ENCODE data around the gene TNN.

Gene TNN

DNA sequence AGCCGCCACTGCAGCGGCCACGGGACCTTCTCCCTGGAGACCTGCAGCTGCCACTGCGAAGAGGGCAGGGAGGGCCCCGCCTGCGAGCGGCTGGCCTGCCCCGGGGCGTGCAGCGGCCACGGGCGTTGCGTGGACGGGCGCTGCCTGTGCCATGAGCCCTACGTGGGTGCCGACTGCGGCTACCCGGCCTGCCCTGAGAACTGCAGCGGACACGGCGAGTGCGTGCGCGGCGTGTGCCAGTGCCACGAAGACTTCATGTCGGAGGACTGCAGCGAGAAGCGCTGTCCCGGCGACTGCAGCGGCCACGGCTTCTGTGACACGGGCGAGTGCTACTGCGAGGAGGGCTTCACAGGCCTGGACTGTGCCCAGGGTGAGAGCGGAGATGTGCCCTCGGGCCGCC is 11.7 kb downstream of the TNN start:
- no peak overlapping the region for H4K8ac ChIP-seq (ENCODE audit: low read length)
- no peak overlapping the region for H3K4me3 ChIP-seq (ENCODE audit: insufficient read depth in 1 of 2, low read depth in 1 of 2, low read length in 2 of 2)
- H3K4me2 ChIP-seq (ENCODE audit: low read length, poor library complexity, severe bottlenecking): no peak overlapping the region
- no peak overlapping the region for H3K27ac ChIP-seq (ENCODE audit: low read length, poor library complexity, severe bottlenecking)
- no peaks in the 10 kb centered on the region for H3K36me3 ChIP-seq (ENCODE audit: control insufficient read depth in 1 of 2, insufficient read depth in 2 of 2, low read depth in 1 of 2, low read length in 2 of 2)
- DNase-seq: no peak
- H4K91ac ChIP-seq (ENCODE audit: low read length): no peak overlapping the region
- H2BK5ac ChIP-seq (ENCODE audit: low read depth, low read length, poor library complexity, severe bottlenecking): no peak overlapping the region
- no peak overlapping the region for H3K9ac ChIP-seq (ENCODE audit: low read length)
- no peak overlapping the region for H3K23ac ChIP-seq (ENCODE audit: low read length in 2 of 2)
- H2BK12ac ChIP-seq (ENCODE audit: low read length in 2 of 2): no peak overlapping the region
- 94% methylated on average over 40 of the region's 40 CpGs for WGBS
- no peak overlapping the region for H2BK120ac ChIP-seq (ENCODE audit: low read depth, low read length)
- no peak overlapping the region for H2AFZ ChIP-seq (ENCODE audit: low read depth, low read length)
- H3K14ac ChIP-seq (ENCODE audit: low read length in 2 of 2): no peak overlapping the region
- no peaks in the 10 kb centered on the region for H3K9me3 ChIP-seq (ENCODE audit: control insufficient read depth, low read length)
- no peak overlapping the region for H2BK15ac ChIP-seq (ENCODE audit: low read depth, poor library complexity, severe bottlenecking)
- peaks cover 4 to 23% of the 10 kb centered on the region in 2 experiments for H3K27me3 ChIP-seq (ENCODE audit: control insufficient read depth in 1 of 2, insufficient read depth in 1 of 2, low read length in 2 of 2)
- H3K18ac ChIP-seq (ENCODE audit: low read depth in 1 of 2, low read length in 2 of 2): no peak overlapping the region
- no peaks in the 10 kb centered on the region for H3K4me1 ChIP-seq (ENCODE audit: control insufficient read depth, insufficient read depth, low read depth, low read length)
- H3K4ac ChIP-seq (ENCODE audit: low read depth in 1 of 2, low read length in 2 of 2): no peak overlapping the region
- no peak overlapping the region for H2AK5ac ChIP-seq (ENCODE audit: low read length, severe bottlenecking)
- no peaks in the 10 kb centered on the region for H3K79me1 ChIP-seq (replicated peaks; ENCODE audit: low read length, poor library complexity, severe bottlenecking)

DNA sequence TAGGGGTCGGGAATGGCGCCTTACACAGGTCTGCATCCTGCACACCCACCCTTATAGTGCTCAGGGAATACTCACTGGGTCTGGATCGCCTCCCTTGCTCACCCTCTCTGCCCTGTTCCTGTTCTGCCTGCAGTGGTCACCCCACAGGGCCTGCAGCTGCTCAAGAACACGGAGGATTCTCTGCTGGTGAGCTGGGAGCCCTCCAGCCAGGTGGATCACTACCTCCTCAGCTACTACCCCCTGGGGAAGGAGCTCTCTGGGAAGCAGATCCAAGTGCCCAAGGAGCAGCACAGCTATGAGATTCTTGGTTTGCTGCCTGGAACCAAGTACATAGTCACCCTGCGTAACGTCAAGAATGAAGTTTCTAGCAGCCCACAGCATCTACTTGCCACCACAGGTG is 12.4 kb downstream of the TNN start:
- no peak overlapping the region for H3K14ac ChIP-seq (ENCODE audit: low read length in 2 of 2)
- H4K8ac ChIP-seq (ENCODE audit: low read length): no peak overlapping the region
- H3K18ac ChIP-seq (ENCODE audit: low read depth in 1 of 2, low read length in 2 of 2): no peak overlapping the region
- H2BK5ac ChIP-seq (ENCODE audit: low read depth, low read length, poor library complexity, severe bottlenecking): no peak overlapping the region
- no peak overlapping the region for H4K91ac ChIP-seq (ENCODE audit: low read length)
- no peak overlapping the region for H3K4me3 ChIP-seq (ENCODE audit: insufficient read depth in 1 of 2, low read depth in 1 of 2, low read length in 2 of 2)
- H3K27ac ChIP-seq (ENCODE audit: low read length, poor library complexity, severe bottlenecking): no peak overlapping the region
- H2AK5ac ChIP-seq (ENCODE audit: low read length, severe bottlenecking): no peak overlapping the region
- H2BK15ac ChIP-seq (ENCODE audit: low read depth, poor library complexity, severe bottlenecking): no peak overlapping the region
- no peak overlapping the region for H2AFZ ChIP-seq (ENCODE audit: low read depth, low read length)
- peaks cover 4 to 19% of the 10 kb centered on the region in 2 experiments for H3K27me3 ChIP-seq (ENCODE audit: control insufficient read depth in 1 of 2, insufficient read depth in 1 of 2, low read length in 2 of 2)
- no peaks in the 10 kb centered on the region for H3K9me3 ChIP-seq (ENCODE audit: control insufficient read depth, low read length)
- H3K4ac ChIP-seq (ENCODE audit: low read depth in 1 of 2, low read length in 2 of 2): no peak overlapping the region
- H3K4me1 ChIP-seq (ENCODE audit: control insufficient read depth, insufficient read depth, low read depth, low read length): no peaks in the 10 kb centered on the region
- no peak overlapping the region for H2BK12ac ChIP-seq (ENCODE audit: low read length in 2 of 2)
- WGBS: 67% methylated on average over 6 of the region's 6 CpGs
- no peaks in the 10 kb centered on the region for H3K79me1 ChIP-seq (replicated peaks; ENCODE audit: low read length, poor library complexity, severe bottlenecking)
- no peak overlapping the region for H3K4me2 ChIP-seq (ENCODE audit: low read length, poor library complexity, severe bottlenecking)
- DNase-seq: no peak
- H3K9ac ChIP-seq (ENCODE audit: low read length): no peak overlapping the region
- no peaks in the 10 kb centered on the region for H3K36me3 ChIP-seq (ENCODE audit: control insufficient read depth in 1 of 2, insufficient read depth in 2 of 2, low read depth in 1 of 2, low read length in 2 of 2)
- H2BK120ac ChIP-seq (ENCODE audit: low read depth, low read length): no peak overlapping the region
- H3K23ac ChIP-seq (ENCODE audit: low read length in 2 of 2): no peak overlapping the region

DNA sequence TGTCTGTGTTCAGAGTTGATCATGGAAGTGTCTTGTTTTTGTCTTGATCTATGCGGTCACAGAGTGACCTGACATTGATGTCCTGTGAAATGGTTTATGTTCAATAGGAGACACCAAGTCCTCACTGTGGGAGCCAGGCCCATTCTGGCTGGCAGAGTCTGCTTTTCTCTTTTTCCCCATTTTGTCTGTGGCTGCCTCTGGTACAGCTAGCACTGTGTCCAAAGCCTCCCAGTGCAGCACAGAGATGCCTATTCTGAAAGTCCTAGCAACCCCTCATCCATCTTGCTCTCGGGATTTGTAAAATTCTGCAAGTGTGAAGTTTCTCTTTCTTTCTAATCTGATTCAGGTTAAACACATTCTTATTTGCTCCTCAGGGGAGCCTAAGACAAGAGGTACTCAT is 14.3 kb downstream of the TNN start:
- H3K4me1 ChIP-seq (ENCODE audit: control insufficient read depth, insufficient read depth, low read depth, low read length): no peaks in the 10 kb centered on the region
- H3K9me3 ChIP-seq (ENCODE audit: control insufficient read depth, low read length): no peaks in the 10 kb centered on the region
- no peak overlapping the region for H2AK5ac ChIP-seq (ENCODE audit: low read length, severe bottlenecking)
- H3K4ac ChIP-seq (ENCODE audit: low read depth in 1 of 2, low read length in 2 of 2): no peak overlapping the region
- H3K23ac ChIP-seq (ENCODE audit: low read length in 2 of 2): no peak overlapping the region
- H3K27me3 ChIP-seq (ENCODE audit: control insufficient read depth in 1 of 2, insufficient read depth in 1 of 2, low read length in 2 of 2): peaks cover 4 to 19% of the 10 kb centered on the region in 2 experiments
- H2AFZ ChIP-seq (ENCODE audit: low read depth, low read length): no peak overlapping the region
- H3K4me2 ChIP-seq (ENCODE audit: low read length, poor library complexity, severe bottlenecking): no peak overlapping the region
- no peak for DNase-seq
- H3K18ac ChIP-seq (ENCODE audit: low read depth in 1 of 2, low read length in 2 of 2): no peak overlapping the region
- no peak overlapping the region for H3K14ac ChIP-seq (ENCODE audit: low read length in 2 of 2)
- H2BK12ac ChIP-seq (ENCODE audit: low read length in 2 of 2): no peak overlapping the region
- no peak overlapping the region for H3K27ac ChIP-seq (ENCODE audit: low read length, poor library complexity, severe bottlenecking)
- no peak overlapping the region for H4K8ac ChIP-seq (ENCODE audit: low read length)
- H2BK5ac ChIP-seq (ENCODE audit: low read depth, low read length, poor library complexity, severe bottlenecking): no peak overlapping the region
- H3K9ac ChIP-seq (ENCODE audit: low read length): no peak overlapping the region
- 93% methylated on average over 2 of the region's 2 CpGs for WGBS
- H3K79me1 ChIP-seq (replicated peaks; ENCODE audit: low read length, poor library complexity, severe bottlenecking): no peaks in the 10 kb centered on the region
- no peak overlapping the region for H2BK120ac ChIP-seq (ENCODE audit: low read depth, low read length)
- H2BK15ac ChIP-seq (ENCODE audit: low read depth, poor library complexity, severe bottlenecking): no peak overlapping the region
- H3K36me3 ChIP-seq (ENCODE audit: control insufficient read depth in 1 of 2, insufficient read depth in 2 of 2, low read depth in 1 of 2, low read length in 2 of 2): no peaks in the 10 kb centered on the region
- H3K4me3 ChIP-seq (ENCODE audit: insufficient read depth in 1 of 2, low read depth in 1 of 2, low read length in 2 of 2): no peak overlapping the region
- H4K91ac ChIP-seq (ENCODE audit: low read length): no peak overlapping the region

DNA sequence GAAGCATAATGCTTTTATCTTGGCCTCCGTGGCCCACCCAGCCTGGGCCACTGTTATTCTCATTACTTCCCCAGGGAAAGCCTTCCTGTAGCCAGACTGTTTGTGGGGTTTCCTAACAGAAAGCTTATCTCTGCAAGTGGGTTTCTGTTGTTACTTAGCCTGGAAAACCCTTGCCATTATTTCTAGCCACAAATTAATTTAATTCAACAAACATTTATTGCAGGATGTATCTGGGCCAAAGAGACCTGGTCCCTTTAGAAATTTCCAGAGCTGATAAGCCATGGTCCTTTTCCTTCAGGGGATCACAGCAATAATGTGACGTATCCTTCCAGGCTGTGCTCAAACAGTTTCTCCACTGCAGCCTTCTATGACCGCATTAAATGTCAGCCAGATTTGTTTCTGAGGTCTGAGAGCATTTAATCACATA is 20.9 kb downstream of the TNN start:
- Histone ChIP-seq H3K9me3 (ENCODE audit: control insufficient read depth, low read length) (no peaks in the 10 kb centered on the region), H2AK5ac (ENCODE audit: low read length, severe bottlenecking) (no peak overlapping the region), H3K27me3 (ENCODE audit: control insufficient read depth in 1 of 2, insufficient read depth in 1 of 2, low read length in 2 of 2) (no peaks in the 10 kb centered on the region), H4K8ac (ENCODE audit: low read length) (no peak overlapping the region), H4K91ac (ENCODE audit: low read length) (no peak overlapping the region), H2BK12ac (ENCODE audit: low read length in 2 of 2) (no peak overlapping the region), H3K4me1 (ENCODE audit: control insufficient read depth, insufficient read depth, low read depth, low read length) (no peaks in the 10 kb centered on the region), H3K9ac (ENCODE audit: low read length) (no peak overlapping the region), H3K14ac (ENCODE audit: low read length in 2 of 2) (no peak overlapping the region), H3K18ac (ENCODE audit: low read depth in 1 of 2, low read length in 2 of 2) (no peak overlapping the region), H2BK5ac (ENCODE audit: low read depth, low read length, poor library complexity, severe bottlenecking) (no peak overlapping the region), H3K23ac (ENCODE audit: low read length in 2 of 2) (no peak overlapping the region), H3K36me3 (ENCODE audit: control insufficient read depth in 1 of 2, insufficient read depth in 2 of 2, low read depth in 1 of 2, low read length in 2 of 2) (no peaks in the 10 kb centered on the region), H3K27ac (ENCODE audit: low read length, poor library complexity, severe bottlenecking) (no peak overlapping the region), H3K4me3 (ENCODE audit: insufficient read depth in 1 of 2, low read depth in 1 of 2, low read length in 2 of 2) (no peak overlapping the region), H2BK15ac (ENCODE audit: low read depth, poor library complexity, severe bottlenecking) (no peak overlapping the region), H2AFZ (ENCODE audit: low read depth, low read length) (no peak overlapping the region), H3K79me1 (replicated peaks; ENCODE audit: low read length, poor library complexity, severe bottlenecking) (no peaks in the 10 kb centered on the region), H3K4me2 (ENCODE audit: low read length, poor library complexity, severe bottlenecking) (no peak overlapping the region), H3K4ac (ENCODE audit: low read depth in 1 of 2, low read length in 2 of 2) (no peak overlapping the region), H2BK120ac (ENCODE audit: low read depth, low read length) (no peak overlapping the region)
- WGBS: 52% methylated on average over 2 of the region's 3 CpGs
- DNase-seq: no peak
